PC-9 (cell line): ENCODE data around the gene PRMT5. TPM values are rescaled to one million over a fixed set of nuclear protein-coding genes. Genes with fewer than 3 reads are reported as not detected.

Experiments used
- BruUV-seq: library from RNA; stranded (reverse); fragments of 400-500 nt; replicated peaks from 2 replicates; lab custom pipeline; 2021; lab: Mats Ljungman, UMichigan
- CTCF ChIA-PET: fragments of 300-600 bp; sonication (Branson Sonifier 250); formaldehyde crosslinking; loops from one replicate; lab custom pipeline; 2022; ENCODE audit warnings: antibody characterized with exemption; lab: Charles Lee
- POLR2A ChIA-PET: fragments of 300-600 bp; sonication (Branson Sonifier 250); formaldehyde crosslinking; loops from one replicate; lab custom pipeline; 2022; ENCODE audit warnings: antibody characterized with exemption; ENCODE audit not compliant: unreplicated experiment; lab: Charles Lee
- DNase-seq, 2 experiments: peaks; one replicate each; pipeline versions ENCODE4 v3.0.0 to v3.0.0-alpha.2; 2015 to 2022; ENCODE audit warnings: mixed read lengths in 1 of 2
- H2AFZ ChIP-seq: fragments of 200-600 bp; sonication (generic); 2 replicates; pipeline ENCODE4 v1.8.1; 2017; ENCODE audit warnings: antibody characterized with exemption
- H3F3A ChIP-seq: fragments of 200-600 bp; sonication (generic); 2 replicates; pipeline ENCODE4 v1.8.1; 2017; ENCODE audit warnings: antibody characterized with exemption, mild to moderate bottlenecking, low read depth; ENCODE audit not compliant: insufficient read depth
- H3K27ac ChIP-seq: fragments of 200-600 bp; sonication (generic); 2 replicates; pipeline ENCODE4 v1.6.1; 2016; ENCODE audit warnings: mixed run types
- H3K27me3 ChIP-seq: fragments of 200-600 bp; sonication (generic); 2 replicates; pipeline ENCODE4 v1.6.1; 2016; ENCODE audit warnings: low read depth, mixed run types; ENCODE audit not compliant: insufficient read depth
- H3K36me3 ChIP-seq: fragments of 200-600 bp; sonication (generic); 2 replicates; pipeline ENCODE4 v1.6.1; 2016; ENCODE audit warnings: low read depth, mixed run types
- H3K4me1 ChIP-seq: fragments of 200-600 bp; sonication (generic); replicated peaks from 2 replicates; pipeline ENCODE4 v1.6.1; 2016; ENCODE audit warnings: mixed run types; ENCODE audit not compliant: insufficient read depth
- H3K4me2 ChIP-seq: fragments of 200-600 bp; sonication (generic); 2 replicates; pipeline ENCODE4 v1.6.1; 2017; ENCODE audit warnings: mixed run types
- H3K4me3 ChIP-seq: fragments of 200-600 bp; sonication (generic); 2 replicates; pipeline ENCODE4 v1.6.1; 2016; ENCODE audit warnings: mixed run types
- H3K79me2 ChIP-seq: fragments of 200-600 bp; sonication (generic); 2 replicates; pipeline ENCODE4 v1.6.1; 2017; ENCODE audit warnings: low read depth, mixed run types
- H3K9me2 ChIP-seq: fragments of 200-600 bp; sonication (generic); 2 replicates; pipeline ENCODE4 v1.8.1; 2017; ENCODE audit warnings: mild to moderate bottlenecking; ENCODE audit not compliant: insufficient read depth
- H3K9me3 ChIP-seq: fragments of 200-600 bp; sonication (generic); 2 replicates; pipeline ENCODE4 v1.8.1; 2016; ENCODE audit warnings: low read depth; ENCODE audit not compliant: insufficient read depth
- H4K20me1 ChIP-seq: fragments of 200-600 bp; sonication (generic); 2 replicates; pipeline ENCODE4 v1.8.1; 2017; ENCODE audit not compliant: insufficient read depth
- CTCF ChIP-seq: fragments of 200-600 bp; sonication (generic); conservative IDR thresholded peaks from 2 replicates; pipeline ENCODE4 v1.6.1; 2017; ENCODE audit warnings: mixed run types, antibody characterized with exemption, mild to moderate bottlenecking, moderate library complexity
- EZH2 ChIP-seq: fragments of 200-600 bp; sonication (generic); IDR thresholded peaks from 2 replicates; pipeline ENCODE4 v1.8.0; 2017; ENCODE audit warnings: antibody characterized with exemption, low read depth
- intact Hi-C: fragments of 100-400 bp; cut with micrococcal nuclease; formaldehyde crosslinking; loops from one replicate; pipeline ENCODE4 v1.10.0; 2022; ENCODE audit not compliant: unreplicated experiment
- total RNA-seq: library from RNA; stranded (reverse); gene quantifications from 2 replicates; pipeline ENCODE4 v1.2.3, GENCODE V29; 2021

Gene PRMT5
- total RNA-seq, 1 experiment from 2014 or later, result 73.2 TPM

- intact Hi-C loops, result loop anchor here (5.0 kb wide), 1 partner anchor 131 kb away; the partner anchor contains the start of gene CDH24
- Histone ChIP-seq H3K4me3 (no peak overlapping the region; the same call in 1 of the 2 replicates), H3K36me3 (peaks cover 28% of the 10 kb centered on the region), H3F3A (peaks cover 14% of the 10 kb centered on the region), H2AFZ (no peak overlapping the region), H3K9me2 (no peaks in the 10 kb centered on the region), H3K9me3 (no peaks in the 10 kb centered on the region), H3K27me3 (no peaks in the 10 kb centered on the region), H3K4me1 (peaks cover 19% of the 10 kb centered on the region), H3K79me2 (peaks cover 19% of the 10 kb centered on the region), H3K27ac (peak overlapping the region; percentile 55), H3K4me2 (peak overlapping the region; percentile 51), H4K20me1 (no peaks in the 10 kb centered on the region)
- POLR2A ChIA-PET, result interaction anchor here (0.6 kb wide), 1 partner anchor 356 kb away, joined by 5 read pairs; no protein-coding TSS in a partner anchor
- TF ChIP-seq CTCF, result no peak
- no peak for TF ChIP-seq EZH2
- no TSS peak for BruUV-seq
- DNase-seq, result peak; percentile 44 to 70
- CTCF ChIA-PET, result interaction anchor here (0.6 kb wide), 2 partner anchors 29 to 32 kb away, joined by 3 to 4 read pairs; no protein-coding TSS in a partner anchor
These were observed 2.9 kb downstream of the PRMT5 start for GRCh38 chr14:22926316-22926715.

GRCh38 chr14:22925513-22925912 is 3.7 kb downstream of the PRMT5 start:
- CTCF ChIA-PET, result interaction anchor here (0.6 kb wide), 1 partner anchor 9 kb away, joined by 6 read pairs; no protein-coding TSS in a partner anchor
- H3K79me2 ChIP-seq, result peaks cover 19% of the 10 kb centered on the region
- H3K9me2 ChIP-seq, result no peaks in the 10 kb centered on the region
- peak overlapping the region; percentile 37; the same call in 1 of the 2 replicates for H3K27ac ChIP-seq
- peaks cover 28% of the 10 kb centered on the region for H3K36me3 ChIP-seq
- no peaks in the 10 kb centered on the region for H3K27me3 ChIP-seq
- no peaks in the 10 kb centered on the region for H4K20me1 ChIP-seq
- peaks cover 19% of the 10 kb centered on the region for H3K4me1 ChIP-seq
- no peak for DNase-seq
- POLR2A ChIA-PET, result interaction anchor here (0.6 kb wide), 1 partner anchor 355 kb away, joined by 5 read pairs; no protein-coding TSS in a partner anchor
- peak overlapping the region; percentile 51; the same call in 1 of the 2 replicates for H3K4me2 ChIP-seq
- H3K4me3 ChIP-seq, result no peak overlapping the region
- intact Hi-C loops, result loop anchor here (5.0 kb wide), 1 partner anchor 132 kb away; the partner anchor contains the start of gene CDH24
- TF ChIP-seq CTCF, result no peak
- no peak for TF ChIP-seq EZH2
- H3K9me3 ChIP-seq, result no peaks in the 10 kb centered on the region
- H2AFZ ChIP-seq, result no peak overlapping the region
- no TSS peak for BruUV-seq
- peaks cover 14% of the 10 kb centered on the region for H3F3A ChIP-seq

GRCh38 chr14:22923746-22924145 is 5.4 kb downstream of the PRMT5 start:
- no peaks in the 10 kb centered on the region for H3K27me3 ChIP-seq
- no TSS peak for BruUV-seq
- no peak overlapping the region for H3K4me2 ChIP-seq
- H3K4me3 ChIP-seq, result no peak overlapping the region
- no peaks in the 10 kb centered on the region for H3K9me3 ChIP-seq
- peaks cover 19% of the 10 kb centered on the region for H3K4me1 ChIP-seq
- H3K9me2 ChIP-seq, result no peaks in the 10 kb centered on the region
- peaks cover 16% of the 10 kb centered on the region for H3K79me2 ChIP-seq
- H3K36me3 ChIP-seq, result peaks cover 28% of the 10 kb centered on the region
- H3K27ac ChIP-seq, result no peak overlapping the region
- intact Hi-C loops, result no loop called here
- H4K20me1 ChIP-seq, result no peaks in the 10 kb centered on the region
- peaks cover 19% of the 10 kb centered on the region for H3F3A ChIP-seq
- ChIA-PET POLR2A (no interaction called here), CTCF (no interaction called here)
- DNase-seq, result no peak
- no peak overlapping the region for H2AFZ ChIP-seq
- no peak for TF ChIP-seq CTCF
- no peak for TF ChIP-seq EZH2
